ENCODE measurements around the gene LATS2. TPM values are rescaled to one million over a fixed set of nuclear protein-coding genes. Genes with fewer than 3 reads are reported as not detected.

Gene LATS2
- total and polyA plus RNA-seq, 3 experiments from 2014 or later = 0.66 to 1.9 (median 1.4) TPM

- H3K36me3 ChIP-seq (ENCODE audit: insufficient read depth, low read length) = no peaks in the 10 kb centered on the region
- Mint-ChIP-seq H3K9me3 (peaks cover 0 to 3% (median 0%) of the 10 kb centered on the region in 5 donors), H3K4me1 (peaks cover 0 to 9% (median 5%) of the 10 kb centered on the region in 3 donors), H3K4me3 (no peak overlapping the region), H3K27me3 (peaks cover 4 to 15% of the 10 kb centered on the region in 2 donors), H3K36me3 (peaks cover 0 to 9% (median 0%) of the 10 kb centered on the region in 3 donors), H3K27ac (peak overlapping the region in 1 of 8 donors; percentile 64)
- H3K27ac ChIP-seq (ENCODE audit: low read depth, low read length) = no peak overlapping the region
- CTCF ChIA-PET = interaction anchor here (1.3 kb wide), 1 partner anchor 9 kb away, joined by 3 read pairs; no protein-coding TSS in a partner anchor
- H3K9me3 ChIP-seq (ENCODE audit: low read length) = no peaks in the 10 kb centered on the region
- DNase-seq = no peak
- H3K4me1 ChIP-seq (ENCODE audit: insufficient read depth, low read length) = no peaks in the 10 kb centered on the region
- POLR2A ChIA-PET = interaction anchor here (0.5 kb wide), 1 partner anchor 14 kb away, joined by 3 read pairs; no protein-coding TSS in a partner anchor
- H3K4me3 ChIP-seq (ENCODE audit: low read length) = no peak overlapping the region
- no peaks in the 10 kb centered on the region for H3K27me3 ChIP-seq (ENCODE audit: insufficient read depth, low read length, poor library complexity, severe bottlenecking)
Observed at GRCh38 chr13:21033212-21033840, 28.1 kb downstream of the LATS2 start.

- no peaks in the 10 kb centered on the region for H3K9me3 ChIP-seq (ENCODE audit: low read length)
- no peaks in the 10 kb centered on the region for H3K27me3 ChIP-seq (ENCODE audit: insufficient read depth, low read length, poor library complexity, severe bottlenecking)
- H3K4me1 ChIP-seq (ENCODE audit: insufficient read depth, low read length) = no peaks in the 10 kb centered on the region
- no peak overlapping the region for H3K4me3 Mint-ChIP-seq
- H3K27me3 Mint-ChIP-seq = peaks cover 4 to 15% of the 10 kb centered on the region in 2 donors
- ChIA-PET CTCF (no interaction called here), POLR2A (interaction anchor here (0.5 kb wide), 1 partner anchor 13 kb away, joined by 3 read pairs; no protein-coding TSS in a partner anchor)
- H3K4me3 ChIP-seq (ENCODE audit: low read length) = no peak overlapping the region
- peak overlapping the region in 1 of 8 donors; percentile 64 for H3K27ac Mint-ChIP-seq
- H3K36me3 ChIP-seq (ENCODE audit: insufficient read depth, low read length) = no peaks in the 10 kb centered on the region
- H3K4me1 Mint-ChIP-seq = peaks cover 0 to 9% (median 5%) of the 10 kb centered on the region in 3 donors
- H3K27ac ChIP-seq (ENCODE audit: low read depth, low read length) = no peak overlapping the region
- H3K9me3 Mint-ChIP-seq = peaks cover 0 to 3% (median 0%) of the 10 kb centered on the region in 5 donors
- no peak for DNase-seq
- H3K36me3 Mint-ChIP-seq = peaks cover 0 to 9% (median 0%) of the 10 kb centered on the region in 3 donors
Observed at GRCh38 chr13:21032656-21033055, 28.7 kb downstream of the LATS2 start.

GRCh38 chr13:21031594-21032275, 29.7 kb downstream of the LATS2 start:
- Histone ChIP-seq H3K4me1 (ENCODE audit: insufficient read depth, low read length) (no peaks in the 10 kb centered on the region), H3K27ac (ENCODE audit: low read depth, low read length) (no peak overlapping the region), H3K9me3 (ENCODE audit: low read length) (no peaks in the 10 kb centered on the region), H3K4me3 (ENCODE audit: low read length) (no peak overlapping the region), H3K36me3 (ENCODE audit: insufficient read depth, low read length) (no peaks in the 10 kb centered on the region), H3K27me3 (ENCODE audit: insufficient read depth, low read length, poor library complexity, severe bottlenecking) (no peaks in the 10 kb centered on the region)
- Mint-ChIP-seq H3K36me3 (peaks cover 0 to 9% (median 0%) of the 10 kb centered on the region in 3 donors), H3K27ac (no peak overlapping the region), H3K4me3 (no peak overlapping the region), H3K4me1 (peaks cover 0 to 8% (median 5%) of the 10 kb centered on the region in 3 donors), H3K9me3 (peaks cover 0 to 3% (median 0%) of the 10 kb centered on the region in 5 donors), H3K27me3 (peaks cover 4 to 15% of the 10 kb centered on the region in 2 donors)
- POLR2A ChIA-PET = no interaction called here
- no peak for DNase-seq
- CTCF ChIA-PET = no interaction called here

- Histone ChIP-seq H3K9me3 (ENCODE audit: low read length) (no peaks in the 10 kb centered on the region), H3K27me3 (ENCODE audit: insufficient read depth, low read length, poor library complexity, severe bottlenecking) (no peaks in the 10 kb centered on the region), H3K4me1 (ENCODE audit: insufficient read depth, low read length) (no peaks in the 10 kb centered on the region), H3K36me3 (ENCODE audit: insufficient read depth, low read length) (no peaks in the 10 kb centered on the region), H3K4me3 (ENCODE audit: low read length) (no peak overlapping the region), H3K27ac (ENCODE audit: low read depth, low read length) (no peak overlapping the region)
- no peak for DNase-seq
- ChIA-PET POLR2A (no interaction called here), CTCF (interaction anchor here (1.5 kb wide), 1 partner anchor 9 kb away, joined by 3 read pairs; no protein-coding TSS in a partner anchor)
- peaks cover 0 to 4% (median 0%) of the 10 kb centered on the region in 3 donors for H3K36me3 Mint-ChIP-seq
- peaks cover 0 to 6% of the 10 kb centered on the region in 2 donors for H3K27me3 Mint-ChIP-seq
- H3K4me3 Mint-ChIP-seq = no peak overlapping the region
- no peaks in the 10 kb centered on the region for H3K4me1 Mint-ChIP-seq
- no peak overlapping the region for H3K27ac Mint-ChIP-seq
- no peaks in the 10 kb centered on the region for H3K9me3 Mint-ChIP-seq
Observed at GRCh38 chr13:21025539-21025938, 35.8 kb downstream of the LATS2 start.

- Histone ChIP-seq H3K27me3 (ENCODE audit: insufficient read depth, low read length, poor library complexity, severe bottlenecking) (no peaks in the 10 kb centered on the region), H3K36me3 (ENCODE audit: insufficient read depth, low read length) (no peaks in the 10 kb centered on the region), H3K27ac (ENCODE audit: low read depth, low read length) (no peak overlapping the region), H3K9me3 (ENCODE audit: low read length) (no peaks in the 10 kb centered on the region), H3K4me1 (ENCODE audit: insufficient read depth, low read length) (no peaks in the 10 kb centered on the region), H3K4me3 (ENCODE audit: low read length) (no peak overlapping the region)
- ChIA-PET CTCF (no interaction called here), POLR2A (no interaction called here)
- H3K9me3 Mint-ChIP-seq = no peaks in the 10 kb centered on the region
- peaks cover 0 to 15% of the 10 kb centered on the region in 2 donors for H3K27me3 Mint-ChIP-seq
- peaks cover 0 to 7% (median 2%) of the 10 kb centered on the region in 3 donors for H3K4me1 Mint-ChIP-seq
- H3K27ac Mint-ChIP-seq = peak overlapping the region in 2 of 8 donors; percentile 4
- H3K4me3 Mint-ChIP-seq = no peak overlapping the region
- no peaks in the 10 kb centered on the region for H3K36me3 Mint-ChIP-seq
- DNase-seq = no peak
Observed at GRCh38 chr13:21022056-21022979, 39.1 kb downstream of the LATS2 start.

GRCh38 chr13:21020581-21020980, 40.8 kb downstream of the LATS2 start:
- H3K4me1 Mint-ChIP-seq = peaks cover 7 to 16% (median 11%) of the 10 kb centered on the region in 3 donors
- Histone ChIP-seq H3K27me3 (ENCODE audit: insufficient read depth, low read length, poor library complexity, severe bottlenecking) (no peaks in the 10 kb centered on the region), H3K4me3 (ENCODE audit: low read length) (no peak overlapping the region), H3K27ac (ENCODE audit: low read depth, low read length) (no peak overlapping the region), H3K4me1 (ENCODE audit: insufficient read depth, low read length) (no peaks in the 10 kb centered on the region), H3K36me3 (ENCODE audit: insufficient read depth, low read length) (no peaks in the 10 kb centered on the region), H3K9me3 (ENCODE audit: low read length) (no peaks in the 10 kb centered on the region)
- no peak for DNase-seq
- POLR2A ChIA-PET = no interaction called here
- peaks cover 0 to 19% of the 10 kb centered on the region in 2 donors for H3K27me3 Mint-ChIP-seq
- no peak overlapping the region for H3K4me3 Mint-ChIP-seq
- CTCF ChIA-PET = no interaction called here
- H3K9me3 Mint-ChIP-seq = no peaks in the 10 kb centered on the region
- no peaks in the 10 kb centered on the region for H3K36me3 Mint-ChIP-seq
- peak overlapping the region in 2 of 8 donors; percentile 29 to 31 for H3K27ac Mint-ChIP-seq

- ChIA-PET CTCF (no interaction called here), POLR2A (interaction anchor here (0.7 kb wide), 1 partner anchor 13 kb away, joined by 3 read pairs; no protein-coding TSS in a partner anchor)
- Mint-ChIP-seq H3K27me3 (peaks cover 0 to 19% of the 10 kb centered on the region in 2 donors), H3K9me3 (no peaks in the 10 kb centered on the region), H3K36me3 (no peaks in the 10 kb centered on the region), H3K27ac (no peak overlapping the region), H3K4me1 (peaks cover 7 to 16% (median 11%) of the 10 kb centered on the region in 3 donors), H3K4me3 (no peak overlapping the region)
- no peak overlapping the region for H3K4me3 ChIP-seq (ENCODE audit: low read length)
- no peak for DNase-seq
- H3K4me1 ChIP-seq (ENCODE audit: insufficient read depth, low read length) = no peaks in the 10 kb centered on the region
- no peaks in the 10 kb centered on the region for H3K9me3 ChIP-seq (ENCODE audit: low read length)
- H3K27me3 ChIP-seq (ENCODE audit: insufficient read depth, low read length, poor library complexity, severe bottlenecking) = no peaks in the 10 kb centered on the region
- H3K36me3 ChIP-seq (ENCODE audit: insufficient read depth, low read length) = no peaks in the 10 kb centered on the region
- H3K27ac ChIP-seq (ENCODE audit: low read depth, low read length) = no peak overlapping the region
Observed at GRCh38 chr13:21020176-21020575, 41.2 kb downstream of the LATS2 start.
